Ascending aorta (tissue), 2 donors: ENCODE results near the gene HOPX. TPM values are rescaled to one million over a fixed set of nuclear protein-coding genes. Genes with fewer than 3 reads are reported as not detected.
"Not testable (repeated sequence)": the region's sequence is repeated elsewhere in the genome, so short reads cannot be mapped to it uniquely, and the experiment has no call there.

Experiments used
- DNase-seq, 2 donors: peaks; one replicate each; pipeline ENCODE4 v3.0.0-alpha.2; 2019; ENCODE audit warnings: low spot score in 2 of 2
- H3K27ac ChIP-seq, 2 donors: fragments of 200-600 bp; sonication (generic); one replicate each; pipeline ENCODE4 v1.5.1; 2016 to 2017; ENCODE audit warnings: mild to moderate bottlenecking in 1 of 2
- H3K27me3 ChIP-seq: fragments of 200-600 bp; sonication (generic); one replicate; pipeline ENCODE4 v1.5.1; 2017
- H3K36me3 ChIP-seq, 2 donors: fragments of 200-600 bp; sonication (generic); one replicate each; pipeline ENCODE4 v1.5.1; 2016
- H3K4me1 ChIP-seq, 2 donors: fragments of 200-600 bp; sonication (generic); one replicate each; pipeline ENCODE4 v1.5.1; 2016 to 2017; ENCODE audit warnings: mild to moderate bottlenecking in 1 of 2
- H3K4me3 ChIP-seq, 2 donors: fragments of 200-600 bp; sonication (generic); one replicate each; pipeline ENCODE4 v1.5.1; 2016 to 2017; ENCODE audit warnings: mild to moderate bottlenecking in 1 of 2
- H3K9me3 ChIP-seq, 2 donors: fragments of 200-600 bp; sonication (generic); one replicate each; pipeline ENCODE4 v1.5.1; 2016
- CTCF ChIP-seq, 3 experiments: fragments of 200-600 bp in 2 of 3; fragments of 450-650 bp in 1 of 3; sonication (generic) in 2 of 3; IDR thresholded peaks; one replicate each; pipeline ENCODE4 v1.5.1; 2016 to 2019; ENCODE audit warnings: antibody characterized with exemption in 3 of 3, mild to moderate bottlenecking in 1 of 3, moderate library complexity in 1 of 3
- intact Hi-C: fragments of 100-400 bp; cut with DNase I; formaldehyde crosslinking; loops from one replicate; pipeline ENCODE4 v1.15.1; 2023
- total RNA-seq: library from RNA; depleted of rRNA; stranded (reverse); fragments of >200 nt; gene quantifications from one replicate; pipeline ENCODE4 v1.1.0, GENCODE V29; 2016

Gene HOPX
- total RNA-seq, 1 donor from 2014 or later = 54.2 TPM

- Histone ChIP-seq H3K9me3 (no peaks in the 10 kb centered on the region), H3K27ac (no peak overlapping the region), H3K27me3 (no peaks in the 10 kb centered on the region), H3K4me1 (no peaks in the 10 kb centered on the region), H3K4me3 (no peak overlapping the region), H3K36me3 (no peaks in the 10 kb centered on the region)
- no peak for TF ChIP-seq CTCF (IDR thresholded peaks at IDR 0.05)
- intact Hi-C loops = no loop called here
- DNase-seq = no peak
Observed at GRCh38 chr4:56703378-56703777, 22.3 kb upstream of the HOPX start.

GRCh38 chr4:56701644-56702043 lies 20.5 kb upstream of the HOPX start:
- Histone ChIP-seq H3K9me3 (no peaks in the 10 kb centered on the region), H3K36me3 (no peaks in the 10 kb centered on the region), H3K27me3 (no peaks in the 10 kb centered on the region), H3K27ac (no peak overlapping the region), H3K4me1 (no peaks in the 10 kb centered on the region), H3K4me3 (no peak overlapping the region)
- intact Hi-C loops = no loop called here
- no peak for TF ChIP-seq CTCF (IDR thresholded peaks at IDR 0.05)
- no peak for DNase-seq

- no peak for DNase-seq
- intact Hi-C loops = no loop called here
- Histone ChIP-seq H3K36me3 (no peaks in the 10 kb centered on the region), H3K4me3 (no peak overlapping the region), H3K27ac (no peak overlapping the region), H3K4me1 (no peaks in the 10 kb centered on the region), H3K9me3 (no peaks in the 10 kb centered on the region), H3K27me3 (no peaks in the 10 kb centered on the region)
- no peak for TF ChIP-seq CTCF (IDR thresholded peaks at IDR 0.05)
Observed at GRCh38 chr4:56701161-56701480, 20.0 kb upstream of the HOPX start.

GRCh38 chr4:56699537-56700105 lies 18.5 kb upstream of the HOPX start:
- TF ChIP-seq CTCF (IDR thresholded peaks at IDR 0.05) = no peak
- no peak overlapping the region for H3K27ac ChIP-seq
- no peak overlapping the region for H3K4me3 ChIP-seq
- no peaks in the 10 kb centered on the region for H3K36me3 ChIP-seq
- intact Hi-C loops = no loop called here
- H3K4me1 ChIP-seq = no peaks in the 10 kb centered on the region
- no peaks in the 10 kb centered on the region for H3K27me3 ChIP-seq
- H3K9me3 ChIP-seq = no peaks in the 10 kb centered on the region
- DNase-seq = no peak

- TF ChIP-seq CTCF (IDR thresholded peaks at IDR 0.05) = no peak
- H3K4me1 ChIP-seq = no peaks in the 10 kb centered on the region
- DNase-seq = no peak
- H3K4me3 ChIP-seq = no peak overlapping the region
- intact Hi-C loops = no loop called here
- H3K9me3 ChIP-seq = no peaks in the 10 kb centered on the region
- no peaks in the 10 kb centered on the region for H3K36me3 ChIP-seq
- H3K27me3 ChIP-seq = no peaks in the 10 kb centered on the region
- no peak overlapping the region for H3K27ac ChIP-seq
Observed at GRCh38 chr4:56698329-56698728, 17.2 kb upstream of the HOPX start.

GRCh38 chr4:56696056-56696455 lies 15.0 kb upstream of the HOPX start:
- Histone ChIP-seq H3K36me3 (no peaks in the 10 kb centered on the region), H3K4me1 (no peaks in the 10 kb centered on the region), H3K27ac (no peak overlapping the region), H3K9me3 (no peaks in the 10 kb centered on the region), H3K27me3 (no peaks in the 10 kb centered on the region), H3K4me3 (no peak overlapping the region)
- TF ChIP-seq CTCF (IDR thresholded peaks at IDR 0.05) = no peak
- intact Hi-C loops = no loop called here
- no peak for DNase-seq

- H3K36me3 ChIP-seq, H3K9me3 ChIP-seq, intact Hi-C loops: not testable (repeated sequence)
Observed at GRCh38 chr4:56693476-56693875, 12.4 kb upstream of the HOPX start.

More at GRCh38 chr4:56693476-56693875, 12.4 kb upstream of the HOPX start:
- not testable (repeated sequence) for H3K27me3 ChIP-seq, H3K27ac ChIP-seq, DNase-seq, H3K4me1 ChIP-seq, H3K4me3 ChIP-seq
